HG02610 (cell line): ENCODE measurements around the gene EHF.
"Not testable (repeated sequence)": the region's sequence is repeated elsewhere in the genome, so short reads cannot be mapped to it uniquely, and the experiment has no call there.

Experiments
- ATAC-seq: cut with Tn5 transposase; IDR thresholded peaks from one replicate; pipeline ENCODE4 v1.9.1; 2021; ENCODE audit warnings: mild to moderate bottlenecking, moderate library complexity; ENCODE audit not compliant: unreplicated experiment

EHF gene

DNA sequence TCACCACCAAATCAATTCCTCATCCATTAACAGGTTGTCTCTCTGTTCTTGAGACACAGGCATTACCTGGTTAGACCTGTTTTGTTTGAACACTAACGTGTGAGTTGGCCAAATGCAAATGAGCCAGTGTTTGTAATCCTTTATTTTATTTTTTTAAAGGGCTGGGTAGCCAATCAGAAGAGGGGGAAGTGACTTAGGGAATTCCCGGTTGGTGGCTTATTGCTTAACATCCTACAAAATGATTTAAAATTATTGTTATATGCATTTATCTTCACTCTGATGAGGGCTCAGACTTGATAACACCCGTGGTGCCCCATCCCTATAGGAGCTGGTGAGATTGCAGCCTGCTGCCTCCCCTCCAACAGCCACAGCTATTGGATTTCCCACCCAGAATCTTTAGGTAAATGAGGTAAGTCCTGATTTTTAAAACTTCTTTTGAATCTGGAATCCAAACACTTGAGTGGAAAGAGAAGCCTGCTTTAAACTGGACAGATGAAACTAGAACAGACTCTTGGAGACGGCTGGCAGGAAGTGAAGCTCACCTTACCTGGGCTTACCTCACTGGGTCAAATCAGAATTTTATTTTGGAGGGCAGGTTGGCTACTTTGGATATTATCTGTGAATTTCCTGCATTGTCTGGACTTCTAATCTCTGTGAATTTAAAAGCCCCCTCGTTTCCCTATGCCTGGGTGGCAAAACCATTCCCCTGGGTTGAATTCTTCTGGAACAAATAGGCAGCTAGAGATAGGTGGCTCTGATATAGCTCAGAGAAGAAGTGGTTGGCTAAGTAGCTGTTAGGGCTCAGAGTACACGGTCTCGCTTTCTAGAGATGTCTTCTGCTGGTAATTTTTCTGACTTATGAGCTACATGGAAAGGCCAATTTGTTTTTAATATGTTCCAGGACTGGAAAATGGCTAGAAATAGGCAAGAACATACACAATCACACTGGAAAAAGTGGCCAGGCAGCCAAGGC is at the start of gene EHF:
Gene EHF, plus strand, starts transcription at position 274 of the 973 bp plus-strand sequence. CDS start 21,538 bp downstream, outside the sequence.
- no peak for ATAC-seq

DNA sequence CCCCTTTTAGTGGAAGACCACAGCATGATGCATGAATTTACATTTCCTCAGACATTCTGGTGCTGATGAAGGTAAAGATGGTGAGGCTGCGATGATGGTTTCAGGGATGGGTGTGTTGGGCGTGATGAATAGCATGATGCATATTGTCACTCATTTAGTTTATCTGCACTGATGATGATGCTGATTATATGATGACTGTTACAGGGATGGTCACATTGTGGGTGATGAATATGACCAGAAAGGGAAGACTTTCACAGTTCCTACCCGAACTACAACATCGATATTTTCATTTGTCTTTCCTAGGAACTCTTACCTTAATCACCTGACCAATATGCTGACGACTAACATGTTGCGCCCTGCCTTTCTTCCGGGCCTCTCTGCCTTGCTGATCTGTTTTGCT is 47.4 kb upstream of the EHF start:
- no peak for ATAC-seq

- ATAC-seq: no peak
Measured at GRCh38 chr11:34575261-34575660, 45.6 kb upstream of the EHF start.

DNA sequence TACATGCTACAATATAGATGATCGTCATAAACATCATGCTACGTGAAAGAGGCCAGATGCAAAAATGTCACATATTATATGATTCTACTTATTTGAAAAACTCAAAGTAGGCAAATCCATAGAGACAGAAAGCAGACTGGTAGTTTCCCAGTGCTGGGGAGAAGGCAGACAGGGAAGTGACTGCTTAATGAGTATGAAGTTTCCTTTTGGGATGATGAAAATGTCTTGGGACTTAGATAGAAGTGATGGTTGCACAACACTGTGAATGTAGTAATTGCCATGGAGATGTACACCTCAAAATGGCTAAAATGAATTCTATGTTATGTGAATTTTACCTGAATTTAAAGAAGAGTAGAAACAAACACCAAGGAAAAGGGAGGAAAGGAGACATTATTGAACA is 45.2 kb upstream of the EHF start:
- ATAC-seq: no peak

- ATAC-seq: no peak
Measured at GRCh38 chr11:34576331-34576730, 44.6 kb upstream of the EHF start.

DNA sequence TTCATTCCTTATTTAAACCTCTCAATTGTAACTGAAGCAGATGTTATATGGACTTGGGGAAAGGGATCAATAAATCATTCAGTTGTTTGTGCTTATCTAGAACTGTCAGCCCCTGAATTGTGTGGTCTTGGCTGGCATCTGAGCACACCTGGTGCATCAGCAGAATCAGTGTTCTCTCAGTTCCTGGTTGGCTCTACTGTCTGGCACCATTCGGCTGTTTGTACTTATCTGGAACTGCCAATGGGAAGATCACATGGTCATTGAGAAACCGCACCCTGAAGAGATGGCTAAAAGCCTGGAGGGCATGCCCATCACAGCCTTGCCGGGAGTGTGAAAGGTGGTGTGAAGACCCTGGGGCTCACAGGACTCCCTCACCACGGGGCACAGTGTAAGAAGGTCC is 37.1 kb upstream of the EHF start:
- no peak for ATAC-seq

DNA sequence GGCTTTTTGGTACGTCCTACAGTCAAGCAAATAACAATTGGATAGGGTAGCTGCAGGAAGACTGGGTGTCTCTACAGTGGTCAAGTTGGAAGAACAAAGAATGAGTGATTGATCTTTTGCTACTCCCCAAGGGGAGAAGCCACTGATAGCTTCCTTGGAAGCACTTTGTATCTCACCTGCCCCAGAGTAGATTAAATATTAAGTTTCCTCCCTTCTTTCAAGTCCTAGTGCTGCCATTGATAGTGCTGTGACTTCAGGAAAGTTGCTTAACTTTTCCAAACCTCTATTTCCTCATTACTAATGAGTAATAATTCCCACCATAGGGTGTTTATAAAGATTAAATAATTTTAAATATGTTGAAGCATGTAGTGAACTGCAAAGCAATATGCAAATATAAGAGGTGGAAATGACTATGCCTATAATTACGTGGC is 35.6 kb upstream of the EHF start:
- peak; percentile 13 for ATAC-seq

GRCh38 chr11:34585735-34586487 is 35.0 kb upstream of the EHF start:
- peak; percentile 82 for ATAC-seq

- ATAC-seq: no peak
Measured at GRCh38 chr11:34586488-34587281, 34.2 kb upstream of the EHF start.

GRCh38 chr11:34587282-34587677 is 33.6 kb upstream of the EHF start:
- ATAC-seq: no peak

GRCh38 chr11:34588023-34588422 is 32.9 kb upstream of the EHF start:
- no peak for ATAC-seq

GRCh38 chr11:34588701-34589100 is 32.2 kb upstream of the EHF start:
- no peak for ATAC-seq

GRCh38 chr11:34589177-34589576 is 31.7 kb upstream of the EHF start:
- not testable (repeated sequence) for ATAC-seq

DNA sequence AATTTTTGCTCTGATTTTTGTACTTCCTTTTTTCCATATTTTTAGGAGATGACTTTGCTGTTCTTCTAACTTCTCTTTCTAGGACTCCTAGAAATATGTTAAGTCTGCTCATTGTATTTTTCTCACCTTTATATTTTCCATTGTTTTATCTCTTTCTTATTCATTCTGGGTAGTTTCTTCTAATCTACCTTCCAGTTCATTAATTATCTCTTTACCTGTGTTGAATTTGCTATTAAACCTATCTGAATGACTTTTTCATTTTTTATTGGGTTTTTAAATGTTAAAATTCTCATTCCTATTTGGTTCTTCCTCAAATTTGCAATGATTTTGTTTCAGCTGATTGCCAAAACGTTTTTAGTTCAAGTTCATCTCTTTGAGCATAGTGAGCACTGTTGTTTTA is 27.8 kb upstream of the EHF start:
- ATAC-seq: no peak

- no peak for ATAC-seq
Measured at GRCh38 chr11:34594603-34595002, 26.3 kb upstream of the EHF start.

GRCh38 chr11:34595391-34595790 is 25.5 kb upstream of the EHF start:
- no peak for ATAC-seq

GRCh38 chr11:34595960-34596644 is 24.8 kb upstream of the EHF start:
- no peak for ATAC-seq

- ATAC-seq: no peak
Measured at GRCh38 chr11:34599406-34599945, 21.4 kb upstream of the EHF start.

DNA sequence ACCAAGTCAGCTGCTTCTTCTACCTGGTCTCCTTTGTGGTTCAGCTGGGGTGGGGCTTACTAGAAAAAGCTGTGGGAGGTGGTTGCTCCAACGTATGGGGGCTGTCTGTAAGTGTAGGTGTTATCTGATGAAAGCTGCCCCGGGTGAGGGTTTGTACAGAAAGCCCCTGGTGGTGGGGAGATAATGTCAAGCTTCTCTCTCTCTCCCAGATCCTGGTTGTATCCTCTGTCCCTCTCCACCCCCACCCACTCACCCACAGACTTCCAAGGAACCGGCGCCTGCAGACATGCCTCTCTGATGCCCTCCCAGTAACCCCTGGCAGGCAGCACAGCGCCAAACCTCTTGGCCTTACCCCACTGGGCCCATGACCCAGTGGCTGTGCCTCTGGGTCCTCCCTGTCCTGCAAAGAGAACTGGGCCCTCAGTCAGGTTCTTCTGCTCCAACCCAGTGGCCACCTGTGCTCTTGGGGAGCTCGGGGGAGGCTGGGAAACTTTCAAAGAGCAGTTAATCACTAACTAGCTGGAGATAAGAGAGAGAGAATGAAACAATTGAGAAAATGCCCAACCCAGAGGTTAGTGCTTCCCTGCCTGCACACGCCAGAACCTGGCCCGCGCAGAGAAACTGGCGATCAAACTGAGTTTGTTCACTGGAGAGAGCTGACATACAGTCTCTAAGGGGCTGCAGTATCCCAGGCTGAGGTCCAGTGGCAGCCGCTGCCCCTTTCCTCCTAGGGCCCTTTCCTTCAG is 20.4 kb upstream of the EHF start:
- no peak for ATAC-seq

DNA sequence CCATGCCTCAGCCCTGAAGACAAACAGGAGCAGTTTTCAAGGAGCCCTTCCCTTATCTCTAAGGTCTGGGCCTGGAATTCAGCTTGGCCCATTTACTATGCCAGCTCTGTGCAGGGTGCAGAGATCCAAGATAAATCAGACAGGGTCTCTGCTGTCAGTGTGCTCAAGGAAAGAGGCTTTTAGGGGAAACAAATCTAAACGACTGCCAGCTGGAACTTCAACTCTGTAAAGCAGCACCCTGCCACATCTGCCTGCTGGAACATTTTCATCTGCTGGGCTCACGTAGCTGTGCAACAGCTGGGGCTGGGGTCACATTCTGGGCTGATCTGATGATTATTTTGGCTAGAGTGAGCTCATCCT is 19.8 kb upstream of the EHF start:
- ATAC-seq: no peak
